ENCODE results near the gene SUSD1.

GRCh38 chr9:112032743-112033142 lies 142.4 kb downstream of the SUSD1 start:
- TF ChIP-seq CTCF (IDR thresholded peaks at IDR 0.05), result no peak
- no peak for TF ChIP-seq EP300 (IDR thresholded peaks at IDR 0.05)
